Tibial artery (tissue), 4 donors: ENCODE measurements around the gene VARS1.

Experiments used
- DNase-seq, 2 donors: peaks; one replicate each; pipeline ENCODE4 v3.0.0-alpha.2; 2019
- H3K27ac ChIP-seq, 2 donors: fragments of 200-600 bp; sonication (generic) in 1 of 2; 1 replicate in 1 of 2; 2 replicates in 1 of 2; pipeline ENCODE4 v1.5.1; 2018 to 2019; ENCODE audit warnings: mild to moderate bottlenecking in 1 of 2
- H3K27me3 ChIP-seq, 2 donors: fragments of 200-600 bp; sonication (generic) in 1 of 2; one replicate each; pipeline versions ENCODE4 v1.5.1 to v1.6.0; 2016 to 2019
- H3K36me3 ChIP-seq, 3 donors: fragments of 200-600 bp; sonication (generic) in 2 of 3; one replicate each; pipeline ENCODE4 v1.5.1; 2016 to 2019; ENCODE audit warnings: mild to moderate bottlenecking in 2 of 3
- H3K4me1 ChIP-seq, 4 donors: fragments of 200-600 bp; sonication (generic) in 2 of 4; 1 replicate in 3 of 4; 2 replicates in 1 of 4; pipeline ENCODE4 v1.5.1; 2016 to 2019
- H3K4me3 ChIP-seq, 2 donors: fragments of 200-600 bp; sonication (generic) in 1 of 2; 1 replicate in 1 of 2; 2 replicates in 1 of 2; pipeline ENCODE4 v1.5.1; 2018 to 2019; ENCODE audit warnings: mild to moderate bottlenecking in 2 of 2
- H3K9me3 ChIP-seq, 3 donors: fragments of 200-600 bp; sonication (generic) in 1 of 3; one replicate each; pipeline ENCODE4 v1.5.1; 2016 to 2019
- CTCF ChIP-seq, 2 experiments: fragments of 200-600 bp in 1 of 2; fragments of 450-650 bp in 1 of 2; IDR thresholded peaks; one replicate each; pipeline ENCODE4 v1.5.1; 2017 to 2019; ENCODE audit warnings: antibody characterized with exemption in 2 of 2, mild to moderate bottlenecking in 1 of 2, moderate library complexity in 1 of 2
- intact Hi-C: fragments of 100-400 bp; cut with DNase I; formaldehyde crosslinking; loops from one replicate; pipeline ENCODE4 v1.15.0; 2023; ENCODE audit warnings: low total_unique reads

VARS1 gene

GRCh38 chr6:31837369-31838113 is 42.0 kb upstream of the VARS1 start:
- no peak for TF ChIP-seq CTCF (IDR thresholded peaks at IDR 0.05)
- Histone ChIP-seq H3K36me3 (peaks cover 40 to 50% (median 48%) of the 10 kb centered on the region in 3 donors), H3K27ac (peak overlapping the region; percentile 87 to 88), H3K4me3 (peak overlapping the region in 1 of 2 donors; percentile 88), H3K27me3 (no peaks in the 10 kb centered on the region), H3K4me1 (peaks cover 0 to 43% (median 37%) of the 10 kb centered on the region in 4 donors), H3K9me3 (no peaks in the 10 kb centered on the region)
- no peak for DNase-seq
- intact Hi-C loops = loop anchor here (5.0 to 10.0 kb wide), 2 partner anchors 113 to 170 kb away; partner anchors contain the start of genes CSNK2B, DDAH2, LY6G5B and LY6G6C

DNA sequence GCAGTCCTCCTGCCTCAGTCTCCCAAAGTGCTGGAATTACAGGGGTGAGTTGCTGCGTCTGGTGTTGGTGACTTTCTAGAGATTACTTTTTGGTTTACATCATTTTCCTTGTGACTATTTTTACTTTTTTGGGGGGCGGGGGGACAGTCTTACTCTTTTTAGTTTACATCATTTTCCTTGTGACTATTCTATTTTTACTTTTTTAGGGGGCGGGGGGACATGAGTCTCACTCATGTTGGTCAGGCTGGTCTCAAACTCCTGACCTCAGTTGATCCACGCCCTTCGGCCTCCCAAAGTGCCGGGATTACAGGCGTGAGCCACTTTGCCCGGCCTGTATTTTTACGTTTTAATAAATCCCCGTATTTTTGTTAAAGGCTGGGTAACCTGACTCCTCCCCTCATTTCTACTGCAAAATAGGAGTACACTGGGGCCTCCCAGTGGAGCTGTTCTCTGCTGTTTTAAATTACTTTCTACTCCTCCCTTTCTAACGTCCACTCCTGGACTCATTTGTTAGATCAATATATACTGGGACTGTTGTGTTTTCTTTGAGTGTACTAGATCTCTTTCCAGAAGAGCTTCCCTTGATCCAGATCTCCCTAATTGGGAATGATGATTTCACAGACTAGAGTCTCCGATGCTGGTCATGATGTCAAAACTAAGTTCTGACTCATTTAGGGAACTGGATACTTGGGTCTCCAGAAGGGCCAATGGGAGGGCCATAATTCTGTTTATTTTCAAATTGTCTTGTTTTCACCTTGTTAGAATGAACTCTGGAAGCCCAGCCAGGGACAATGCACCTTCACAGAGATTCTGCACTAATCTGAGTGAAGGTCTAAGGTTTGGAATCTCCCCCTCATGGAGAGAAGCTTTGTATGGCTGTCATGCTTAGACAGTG is 41.2 kb upstream of the VARS1 start:
- peak overlapping the region; percentile 87 to 88 for H3K27ac ChIP-seq
- no peaks in the 10 kb centered on the region for H3K9me3 ChIP-seq
- no peaks in the 10 kb centered on the region for H3K27me3 ChIP-seq
- peak overlapping the region; percentile 70 to 88 for H3K4me3 ChIP-seq
- peaks cover 40 to 49% (median 48%) of the 10 kb centered on the region in 3 donors for H3K36me3 ChIP-seq
- intact Hi-C loops = loop anchor here (5.0 to 10.0 kb wide), 2 partner anchors 112 to 169 kb away; partner anchors contain the start of genes CSNK2B, DDAH2, LY6G5B and LY6G6C
- H3K4me1 ChIP-seq = peaks cover 0 to 45% (median 41%) of the 10 kb centered on the region in 4 donors
- no peak for TF ChIP-seq CTCF (IDR thresholded peaks at IDR 0.05)
- DNase-seq = no peak

- Histone ChIP-seq H3K4me1 (peaks cover 0 to 51% (median 48%) of the 10 kb centered on the region in 4 donors), H3K9me3 (no peaks in the 10 kb centered on the region), H3K4me3 (peak overlapping the region; percentile 70 to 88), H3K36me3 (peaks cover 40 to 42% (median 41%) of the 10 kb centered on the region in 3 donors), H3K27me3 (no peaks in the 10 kb centered on the region), H3K27ac (peak overlapping the region; percentile 87 to 88)
- intact Hi-C loops = loop anchor here (5.0 to 10.0 kb wide), 2 partner anchors 111 to 169 kb away; partner anchors contain the start of genes CSNK2B, DDAH2, LY6G5B and LY6G6C
- no peak for DNase-seq
- no peak for TF ChIP-seq CTCF (IDR thresholded peaks at IDR 0.05)
Observed at GRCh38 chr6:31836047-31836473, 40.5 kb upstream of the VARS1 start.

- TF ChIP-seq CTCF (IDR thresholded peaks at IDR 0.05) = no peak
- Histone ChIP-seq H3K27ac (peak overlapping the region; percentile 87 to 88), H3K27me3 (no peaks in the 10 kb centered on the region), H3K4me3 (peak overlapping the region; percentile 70 to 88), H3K36me3 (peaks cover 26 to 29% (median 28%) of the 10 kb centered on the region in 3 donors), H3K4me1 (peaks cover 0 to 58% (median 52%) of the 10 kb centered on the region in 4 donors), H3K9me3 (no peaks in the 10 kb centered on the region)
- DNase-seq = peak; percentile 86 to 93
- intact Hi-C loops = loop anchor here (5.0 to 10.0 kb wide), 3 partner anchors 110 to 167 kb away; partner anchors contain the start of genes CSNK2B, DDAH2, LY6G5B and LY6G6C
Observed at GRCh38 chr6:31834367-31835250, 39.1 kb upstream of the VARS1 start.
